Hepatocyte (in vitro differentiated cells): ENCODE results near the gene DAB2IP. TPM values are rescaled to one million over a fixed set of nuclear protein-coding genes. Genes with fewer than 3 reads are reported as not detected.

ENCODE experiments used
- DNase-seq: peaks from one replicate; pipeline ENCODE4 v3.0.0-alpha.2; 2016; ENCODE audit warnings: low spot score
- H2AFZ ChIP-seq: fragments of 200-600 bp; sonication (generic); 2 replicates; pipeline ENCODE4 v1.6.0; 2016; ENCODE audit warnings: antibody characterized with exemption, mild to moderate bottlenecking
- H3K27ac ChIP-seq: fragments of 200-600 bp; sonication (generic); 2 replicates; pipeline ENCODE4 v1.5.1; 2016; ENCODE audit warnings: mild to moderate bottlenecking
- H3K27me3 ChIP-seq: fragments of 200-600 bp; sonication (generic); 2 replicates; pipeline ENCODE4 v1.6.1; 2016
- H3K36me3 ChIP-seq: fragments of 200-600 bp; sonication (generic); replicated peaks from 2 replicates; pipeline ENCODE4 v1.5.1; 2016; ENCODE audit warnings: low read depth; ENCODE audit not compliant: insufficient read depth
- H3K4me1 ChIP-seq: fragments of 200-600 bp; sonication (generic); 2 replicates; pipeline ENCODE4 v1.5.1; 2016; ENCODE audit warnings: mild to moderate bottlenecking, moderate library complexity; ENCODE audit not compliant: insufficient read depth
- H3K4me2 ChIP-seq: fragments of 200-600 bp; sonication (generic); 2 replicates; pipeline ENCODE4 v1.6.0; 2016
- H3K4me3 ChIP-seq: fragments of 200-600 bp; sonication (generic); 2 replicates; pipeline ENCODE4 v1.5.1; 2016; ENCODE audit warnings: mild to moderate bottlenecking
- H3K79me2 ChIP-seq: fragments of 200-600 bp; sonication (generic); 2 replicates; pipeline ENCODE4 v1.6.0; 2017; ENCODE audit warnings: mild to moderate bottlenecking
- H3K9me2 ChIP-seq: fragments of 200-600 bp; sonication (generic); replicated peaks from 2 replicates; pipeline ENCODE4 v1.6.0; 2017; ENCODE audit warnings: mild to moderate bottlenecking; ENCODE audit not compliant: insufficient read depth
- H3K9me3 ChIP-seq: fragments of 200-600 bp; sonication (generic); 2 replicates; pipeline ENCODE4 v1.5.1; 2016; ENCODE audit warnings: low read depth, mild to moderate bottlenecking
- H4K20me1 ChIP-seq: fragments of 200-600 bp; sonication (generic); 2 replicates; pipeline ENCODE4 v1.6.0; 2016; ENCODE audit warnings: mild to moderate bottlenecking; ENCODE audit not compliant: insufficient read depth, poor library complexity, severe bottlenecking
- EZH2 ChIP-seq: fragments of 200-600 bp; sonication (generic); IDR thresholded peaks from 2 replicates; pipeline ENCODE4 v1.6.1; 2016; ENCODE audit warnings: antibody characterized with exemption, mild to moderate bottlenecking, borderline replicate concordance
- EZH2phosphoT487 ChIP-seq: fragments of 200-600 bp; sonication (generic); IDR thresholded peaks from one replicate; pipeline ENCODE4 v1.6.1; 2018; ENCODE audit warnings: antibody characterized with exemption, mild to moderate bottlenecking, low read depth, moderate library complexity; ENCODE audit not compliant: unreplicated experiment, severe bottlenecking
- WGBS: methylation state at CpG from one replicate; pipeline ENCODE4 v1.1.6; 2016; ENCODE audit warnings: low lambda C conversion rate; ENCODE audit errors: missing lambda C conversion rate; 5-methylcytosine and 5-hydroxymethylcytosine counted together
- polyA plus RNA-seq: library from polyadenylated mRNA; unstranded; fragments of >200 nt; fragmentation: Nextera tagmentation; extraction: Ambion mirVana; gene quantifications from 2 replicates; pipeline ENCODE4 v1.2.1, GENCODE V29; 2016
- total RNA-seq: library from RNA; depleted of rRNA; stranded (reverse); fragments of >200 nt; gene quantifications from 2 replicates; pipeline ENCODE4 v1.2.3, GENCODE V29; 2014
- TF ChIP-seq, protein P1 (sequence below): fragments of 200-600 bp; sonication (generic); IDR thresholded peaks from 2 replicates; pipeline ENCODE4 v1.5.1; 2016; ENCODE audit warnings: antibody characterized with exemption, mild to moderate bottlenecking; ENCODE audit not compliant: poor library complexity

The DAB2IP gene
- total and polyA plus RNA-seq, 2 experiments from 2014 or later = 11.6 to 31.0 TPM

DNA sequence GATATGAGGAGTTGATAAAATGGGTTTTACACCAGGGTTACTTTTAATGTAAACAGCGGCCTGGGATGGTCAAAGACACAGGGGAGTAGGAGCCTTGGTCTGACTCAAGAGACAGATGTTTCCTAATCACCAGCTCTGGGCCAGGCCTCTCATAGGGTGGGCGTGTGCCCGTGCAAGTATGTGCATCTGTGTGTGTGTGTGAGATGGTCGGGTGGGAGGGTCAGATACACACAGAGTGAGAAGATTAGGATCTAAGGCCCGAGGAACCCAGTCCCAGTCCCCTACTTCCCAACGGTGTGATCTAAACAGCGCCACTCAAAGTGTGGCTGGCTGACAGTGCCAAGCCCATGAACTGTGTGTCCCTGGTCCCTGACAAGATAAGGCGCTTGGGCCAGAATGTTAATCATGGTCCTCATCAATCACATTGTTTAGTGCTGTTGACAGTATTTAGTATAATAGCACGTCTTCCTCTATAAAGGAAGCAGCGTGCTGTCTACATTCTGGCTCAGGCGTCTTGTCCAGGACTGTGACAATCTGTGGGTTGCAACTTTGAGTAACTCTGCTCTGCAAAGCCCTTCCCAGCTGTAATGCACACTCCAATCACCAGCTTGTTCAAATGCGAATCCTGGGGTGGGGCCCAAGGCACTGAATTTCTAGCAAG, 173.7 kb downstream of the DAB2IP start:
- H3K27me3 ChIP-seq = no peaks in the 10 kb centered on the region
- no peak overlapping the region for H3K27ac ChIP-seq
- H3K36me3 ChIP-seq = no peaks in the 10 kb centered on the region
- H4K20me1 ChIP-seq = no peaks in the 10 kb centered on the region
- H3K79me2 ChIP-seq = no peaks in the 10 kb centered on the region
- WGBS = 62% methylated on average over 12 of the region's 12 CpGs
- H2AFZ ChIP-seq = no peak overlapping the region
- H3K4me1 ChIP-seq = peaks cover 6% of the 10 kb centered on the region
- H3K9me3 ChIP-seq = no peaks in the 10 kb centered on the region
- no peak for TF ChIP-seq EZH2phosphoT487
- TF ChIP-seq, protein P1, sequence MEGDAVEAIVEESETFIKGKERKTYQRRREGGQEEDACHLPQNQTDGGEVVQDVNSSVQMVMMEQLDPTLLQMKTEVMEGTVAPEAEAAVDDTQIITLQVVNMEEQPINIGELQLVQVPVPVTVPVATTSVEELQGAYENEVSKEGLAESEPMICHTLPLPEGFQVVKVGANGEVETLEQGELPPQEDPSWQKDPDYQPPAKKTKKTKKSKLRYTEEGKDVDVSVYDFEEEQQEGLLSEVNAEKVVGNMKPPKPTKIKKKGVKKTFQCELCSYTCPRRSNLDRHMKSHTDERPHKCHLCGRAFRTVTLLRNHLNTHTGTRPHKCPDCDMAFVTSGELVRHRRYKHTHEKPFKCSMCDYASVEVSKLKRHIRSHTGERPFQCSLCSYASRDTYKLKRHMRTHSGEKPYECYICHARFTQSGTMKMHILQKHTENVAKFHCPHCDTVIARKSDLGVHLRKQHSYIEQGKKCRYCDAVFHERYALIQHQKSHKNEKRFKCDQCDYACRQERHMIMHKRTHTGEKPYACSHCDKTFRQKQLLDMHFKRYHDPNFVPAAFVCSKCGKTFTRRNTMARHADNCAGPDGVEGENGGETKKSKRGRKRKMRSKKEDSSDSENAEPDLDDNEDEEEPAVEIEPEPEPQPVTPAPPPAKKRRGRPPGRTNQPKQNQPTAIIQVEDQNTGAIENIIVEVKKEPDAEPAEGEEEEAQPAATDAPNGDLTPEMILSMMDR = no peak
- no peak for TF ChIP-seq EZH2
- no peak for DNase-seq
- H3K4me3 ChIP-seq = no peak overlapping the region
- no peak overlapping the region for H3K4me2 ChIP-seq
- no peaks in the 10 kb centered on the region for H3K9me2 ChIP-seq

DNA sequence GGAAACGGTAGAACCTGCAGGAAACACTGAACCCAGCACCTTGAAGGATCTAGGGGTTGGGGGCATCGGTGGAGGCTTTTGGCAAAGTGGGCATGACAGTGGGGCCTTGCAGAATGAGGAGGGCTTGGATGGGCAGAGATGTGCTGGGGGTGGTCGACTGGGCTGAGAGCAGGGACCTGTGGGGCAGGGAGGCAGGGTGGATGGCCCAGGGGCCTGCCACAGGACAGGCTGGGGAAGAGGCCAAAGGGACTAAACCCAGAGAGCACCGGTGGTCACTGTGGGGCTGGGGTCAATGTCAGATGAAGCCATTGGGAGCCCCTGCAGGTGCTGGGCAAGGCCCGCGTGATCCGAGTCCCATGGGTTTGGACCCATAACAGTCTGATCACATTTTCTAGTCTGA, 175.3 kb downstream of the DAB2IP start:
- no peak for DNase-seq
- Histone ChIP-seq H3K4me3 (no peak overlapping the region), H3K9me2 (no peaks in the 10 kb centered on the region), H3K27me3 (no peaks in the 10 kb centered on the region), H3K27ac (no peak overlapping the region), H3K4me2 (no peak overlapping the region), H3K4me1 (peaks cover 5% of the 10 kb centered on the region), H3K36me3 (no peaks in the 10 kb centered on the region), H3K79me2 (no peaks in the 10 kb centered on the region), H4K20me1 (no peaks in the 10 kb centered on the region), H3K9me3 (no peaks in the 10 kb centered on the region), H2AFZ (no peak overlapping the region)
- TF ChIP-seq EZH2 = no peak
- TF ChIP-seq, protein P1 = no peak
- no peak for TF ChIP-seq EZH2phosphoT487
- WGBS = 95% methylated on average over 7 of the region's 7 CpGs

DNA sequence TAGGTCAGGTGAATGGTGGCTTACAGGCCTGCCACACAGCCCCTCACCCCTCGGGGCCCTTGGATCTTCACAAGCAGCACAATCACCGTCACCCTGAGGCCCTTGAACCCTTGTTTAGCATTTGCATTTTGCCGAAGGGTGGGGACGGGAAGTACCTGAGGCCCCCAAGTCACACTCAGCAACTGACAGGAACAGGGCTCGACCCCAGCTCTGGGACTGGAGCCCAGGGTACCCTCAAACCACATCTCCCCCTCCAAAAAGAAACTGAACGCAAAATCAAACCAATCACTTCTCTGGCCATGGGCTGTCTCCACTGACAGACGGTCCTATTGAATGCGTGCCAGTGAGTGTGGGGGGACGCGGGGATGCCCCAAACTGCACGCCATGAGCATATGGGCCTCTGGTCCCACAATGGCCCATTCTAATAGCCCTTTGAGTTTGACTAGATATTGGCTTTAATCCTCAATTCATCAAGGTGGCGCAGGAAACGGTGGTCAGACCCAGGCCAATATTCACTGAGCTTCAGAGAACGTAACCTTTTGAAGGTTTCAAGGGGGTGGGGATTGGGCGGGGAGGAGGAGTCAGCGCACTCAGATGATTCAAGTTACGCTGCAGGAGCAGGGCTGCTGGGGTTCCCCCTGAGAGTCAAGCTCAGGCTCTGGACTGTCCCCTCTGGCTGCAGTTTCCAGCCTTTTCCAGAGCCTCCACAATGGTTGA, 176.0 kb downstream of the DAB2IP start:
- Histone ChIP-seq H3K27ac (no peak overlapping the region), H3K9me3 (no peaks in the 10 kb centered on the region), H3K79me2 (no peaks in the 10 kb centered on the region), H3K27me3 (no peaks in the 10 kb centered on the region), H3K9me2 (no peaks in the 10 kb centered on the region), H3K4me3 (no peak overlapping the region), H3K4me2 (no peak overlapping the region), H3K4me1 (peaks cover 5% of the 10 kb centered on the region), H4K20me1 (no peaks in the 10 kb centered on the region), H2AFZ (no peak overlapping the region), H3K36me3 (no peaks in the 10 kb centered on the region)
- 93% methylated on average over 17 of the region's 17 CpGs for WGBS
- no peak for DNase-seq
- no peak for TF ChIP-seq EZH2
- TF ChIP-seq, protein P1 = no peak
- TF ChIP-seq EZH2phosphoT487 = no peak
